H1 (cell line): Measurements from ENCODE around the gene SRSF9.

Experiments
- BRCA1 ChIP-seq: IDR thresholded peaks from 2 replicates; pipeline ENCODE4 v1.6.1; 2012; ENCODE audit warnings: low read depth, low read length, improper control_type of control experiment
- CBX5 ChIP-seq: fragments of 300-800, 300-1000 bp; sonication (generic); IDR thresholded peaks from 2 replicates; pipeline ENCODE4 v1.7.1; 2016; ENCODE audit warnings: antibody characterized with exemption, low read length, low read depth
- CTCF ChIP-seq, 3 experiments: IDR thresholded peaks; 1 replicate in 2 of 3; 2 replicates in 1 of 3; pipeline versions ENCODE4 v1.5.1 to v1.6.1; 2011; ENCODE audit warnings: low read length in 3 of 3, mild to moderate bottlenecking in 3 of 3, inconsistent platforms in 2 of 3, low read depth in 1 of 3, moderate library complexity in 1 of 3; ENCODE audit not compliant: insufficient read depth in 1 of 3; ENCODE audit errors: control extremely low read depth in 1 of 3
- EP300 ChIP-seq, 2 experiments: IDR thresholded peaks; 1 replicate in 1 of 2; 2 replicates in 1 of 2; pipeline ENCODE4 v1.6.1; 2011 to 2012; ENCODE audit warnings: low read depth in 2 of 2, low read length in 2 of 2, mild to moderate bottlenecking in 2 of 2, borderline replicate concordance in 1 of 2, inconsistent platforms in 1 of 2, moderate library complexity in 1 of 2
- JUND ChIP-seq: IDR thresholded peaks from 2 replicates; pipeline ENCODE4 v1.6.1; 2011; ENCODE audit warnings: mild to moderate bottlenecking, improper control_type of control experiment, low read length
- MAX ChIP-seq: IDR thresholded peaks from 2 replicates; pipeline ENCODE4 v1.6.1; 2012; ENCODE audit warnings: inconsistent platforms
- POLR2A ChIP-seq, 2 experiments: IDR thresholded peaks; 1 replicate in 1 of 2; 2 replicates in 1 of 2; pipeline ENCODE4 v1.6.1; 2011; ENCODE audit warnings: low read depth in 2 of 2, low read length in 2 of 2, mild to moderate bottlenecking in 2 of 2; ENCODE audit errors: control extremely low read depth in 1 of 2
- POLR2AphosphoS5 ChIP-seq: IDR thresholded peaks from 2 replicates; pipeline ENCODE4 v1.6.1; 2011; ENCODE audit warnings: low read depth, low read length
- SIN3A ChIP-seq, 2 experiments: IDR thresholded peaks in 1 of 2; conservative IDR thresholded peaks in 1 of 2; 2 replicates each; pipeline ENCODE4 v1.6.1; 2011 to 2012; ENCODE audit warnings: low read length in 2 of 2, improper control_type of control experiment in 1 of 2, low read depth in 1 of 2, mild to moderate bottlenecking in 1 of 2
- SIX5 ChIP-seq: IDR thresholded peaks from 2 replicates; pipeline ENCODE4 v1.6.1; 2011; ENCODE audit warnings: mild to moderate bottlenecking, low read depth, low read length
- SP1 ChIP-seq: IDR thresholded peaks from 2 replicates; pipeline ENCODE4 v1.6.1; 2011; ENCODE audit warnings: low read depth, low read length
- SRF ChIP-seq: IDR thresholded peaks from 2 replicates; pipeline ENCODE4 v1.6.1; 2011; ENCODE audit warnings: mild to moderate bottlenecking, low read depth, low read length, moderate library complexity
- TBP ChIP-seq: IDR thresholded peaks from 2 replicates; pipeline ENCODE4 v1.6.1; 2011; ENCODE audit warnings: low read depth, low read length, improper control_type of control experiment

GRCh38 chr12:120457133-120457532, 12.4 kb downstream of the SRSF9 start:
- TF ChIP-seq MAX (no peak), JUND (no peak), POLR2AphosphoS5 (peak; percentile 41; the same call in 1 of the 2 replicates), CTCF (IDR thresholded peaks at IDR 0.05; ENCODE audit: control extremely low read depth in 1 of 3, insufficient read depth in 1 of 3, low read depth in 1 of 3, low read length in 3 of 3) (peak; percentile 36 to 85 (median 79)), POLR2A (IDR thresholded peaks at IDR 0.05; ENCODE audit: control extremely low read depth in 1 of 2, low read depth in 2 of 2, low read length in 2 of 2) (no peak), SIN3A (conservative IDR thresholded peaks at IDR 0.05 in 1 of 2, IDR thresholded peaks at IDR 0.05 in 1 of 2; ENCODE audit: low read depth in 1 of 2, low read length in 2 of 2) (no peak), EP300 (IDR thresholded peaks at IDR 0.05; ENCODE audit: borderline replicate concordance in 1 of 2, low read depth in 2 of 2, low read length in 2 of 2) (no peak), TBP (no peak), SIX5 (no peak), SP1 (no peak), CBX5 (no peak), BRCA1 (no peak), SRF (no peak)
